ENCODE measurements around the gene PSMA2.

The PSMA2 gene

DNA sequence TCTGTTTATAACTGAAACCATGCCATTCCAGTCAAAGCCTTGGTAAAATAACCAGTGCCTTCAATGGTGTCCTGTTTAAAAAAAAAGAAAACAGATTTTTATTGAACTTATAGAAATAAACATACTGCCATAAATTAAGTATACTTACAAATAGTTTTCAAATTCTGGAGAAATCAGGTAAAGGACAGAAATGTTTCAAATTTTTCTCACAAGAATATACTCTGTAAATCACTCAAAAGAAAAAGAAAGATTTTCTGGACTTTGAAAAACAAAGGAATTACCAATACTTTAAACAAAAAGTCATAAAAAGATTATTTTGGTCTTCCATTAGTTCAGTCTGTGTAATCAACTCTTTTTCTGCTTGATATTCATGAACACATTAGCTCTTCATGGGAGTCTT, 24.1 kb upstream of the PSMA2 start:
- ATAC-seq (ENCODE audit: low read depth) (no peak), DNase-seq (ENCODE audit: low spot score) (no peak)
- Histone ChIP-seq H3K27me3 (ENCODE audit: insufficient read depth, poor library complexity, severe bottlenecking) (no peaks in the 10 kb centered on the region), H3K36me3 (ENCODE audit: low read depth) (no peaks in the 10 kb centered on the region), H3K9me3 (ENCODE audit: severe bottlenecking) (no peaks in the 10 kb centered on the region), H3K27ac (ENCODE audit: poor library complexity, severe bottlenecking) (no peak overlapping the region), H3K4me3 (ENCODE audit: severe bottlenecking) (no peak overlapping the region), H3K4me1 (ENCODE audit: insufficient read depth, poor library complexity, severe bottlenecking) (no peaks in the 10 kb centered on the region)
- TF ChIP-seq, protein P1, sequence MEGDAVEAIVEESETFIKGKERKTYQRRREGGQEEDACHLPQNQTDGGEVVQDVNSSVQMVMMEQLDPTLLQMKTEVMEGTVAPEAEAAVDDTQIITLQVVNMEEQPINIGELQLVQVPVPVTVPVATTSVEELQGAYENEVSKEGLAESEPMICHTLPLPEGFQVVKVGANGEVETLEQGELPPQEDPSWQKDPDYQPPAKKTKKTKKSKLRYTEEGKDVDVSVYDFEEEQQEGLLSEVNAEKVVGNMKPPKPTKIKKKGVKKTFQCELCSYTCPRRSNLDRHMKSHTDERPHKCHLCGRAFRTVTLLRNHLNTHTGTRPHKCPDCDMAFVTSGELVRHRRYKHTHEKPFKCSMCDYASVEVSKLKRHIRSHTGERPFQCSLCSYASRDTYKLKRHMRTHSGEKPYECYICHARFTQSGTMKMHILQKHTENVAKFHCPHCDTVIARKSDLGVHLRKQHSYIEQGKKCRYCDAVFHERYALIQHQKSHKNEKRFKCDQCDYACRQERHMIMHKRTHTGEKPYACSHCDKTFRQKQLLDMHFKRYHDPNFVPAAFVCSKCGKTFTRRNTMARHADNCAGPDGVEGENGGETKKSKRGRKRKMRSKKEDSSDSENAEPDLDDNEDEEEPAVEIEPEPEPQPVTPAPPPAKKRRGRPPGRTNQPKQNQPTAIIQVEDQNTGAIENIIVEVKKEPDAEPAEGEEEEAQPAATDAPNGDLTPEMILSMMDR (IDR thresholded peaks at IDR 0.05; ENCODE audit: poor library complexity, severe bottlenecking), result no peak

DNA sequence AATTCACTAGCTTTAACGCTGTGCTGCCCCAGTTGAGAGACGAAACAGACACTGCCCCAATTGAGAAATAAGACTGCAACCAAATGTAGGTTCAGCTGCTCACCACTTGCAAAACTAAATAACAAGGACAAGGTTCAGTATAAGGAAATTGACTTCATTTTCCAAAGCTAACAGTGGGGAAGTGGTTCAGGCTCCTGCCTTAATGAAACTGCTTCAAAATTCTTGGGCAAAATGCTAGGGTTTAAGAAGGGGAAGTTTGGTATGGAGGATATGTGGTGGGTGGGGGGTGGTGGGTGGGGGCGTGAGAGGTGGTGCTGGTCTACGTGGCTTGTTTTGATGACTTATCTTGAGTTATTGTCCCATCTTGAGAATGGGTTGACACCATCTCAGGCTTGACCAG, 22.0 kb upstream of the PSMA2 start:
- Histone ChIP-seq H3K4me1 (ENCODE audit: insufficient read depth, poor library complexity, severe bottlenecking) (no peaks in the 10 kb centered on the region), H3K4me3 (ENCODE audit: severe bottlenecking) (no peak overlapping the region), H3K27ac (ENCODE audit: poor library complexity, severe bottlenecking) (no peak overlapping the region), H3K36me3 (ENCODE audit: low read depth) (no peaks in the 10 kb centered on the region), H3K27me3 (ENCODE audit: insufficient read depth, poor library complexity, severe bottlenecking) (no peaks in the 10 kb centered on the region), H3K9me3 (ENCODE audit: severe bottlenecking) (no peaks in the 10 kb centered on the region)
- ATAC-seq (ENCODE audit: low read depth) (no peak), DNase-seq (ENCODE audit: low spot score) (no peak)
- TF ChIP-seq, protein P1 (IDR thresholded peaks at IDR 0.05; ENCODE audit: poor library complexity, severe bottlenecking), result no peak

DNA sequence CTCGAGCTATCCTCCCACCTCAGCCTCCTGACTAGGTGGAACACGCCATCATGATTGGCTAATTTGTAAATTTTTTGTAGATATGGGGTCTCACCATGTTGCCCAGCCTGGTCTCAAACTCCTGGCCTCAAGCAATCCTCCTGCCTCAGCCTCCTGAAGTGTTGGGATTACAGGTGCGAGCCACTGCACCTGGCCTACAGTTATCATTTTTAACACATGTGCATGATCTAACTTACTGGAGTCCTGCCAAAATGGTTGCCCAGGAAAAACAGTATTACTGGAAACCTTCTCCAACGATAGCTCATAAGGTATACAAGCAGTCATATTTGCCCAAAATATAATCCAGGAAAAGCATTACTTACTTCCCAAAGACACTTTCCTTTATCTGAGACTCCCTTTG, 20.4 kb upstream of the PSMA2 start:
- DNase-seq (ENCODE audit: low spot score) (no peak), ATAC-seq (ENCODE audit: low read depth) (no peak)
- TF ChIP-seq, protein P1 (IDR thresholded peaks at IDR 0.05; ENCODE audit: poor library complexity, severe bottlenecking), result no peak
- Histone ChIP-seq H3K4me1 (ENCODE audit: insufficient read depth, poor library complexity, severe bottlenecking) (no peaks in the 10 kb centered on the region), H3K27ac (ENCODE audit: poor library complexity, severe bottlenecking) (no peak overlapping the region), H3K27me3 (ENCODE audit: insufficient read depth, poor library complexity, severe bottlenecking) (no peaks in the 10 kb centered on the region), H3K9me3 (ENCODE audit: severe bottlenecking) (no peaks in the 10 kb centered on the region), H3K36me3 (ENCODE audit: low read depth) (no peaks in the 10 kb centered on the region), H3K4me3 (ENCODE audit: severe bottlenecking) (no peak overlapping the region)

DNA sequence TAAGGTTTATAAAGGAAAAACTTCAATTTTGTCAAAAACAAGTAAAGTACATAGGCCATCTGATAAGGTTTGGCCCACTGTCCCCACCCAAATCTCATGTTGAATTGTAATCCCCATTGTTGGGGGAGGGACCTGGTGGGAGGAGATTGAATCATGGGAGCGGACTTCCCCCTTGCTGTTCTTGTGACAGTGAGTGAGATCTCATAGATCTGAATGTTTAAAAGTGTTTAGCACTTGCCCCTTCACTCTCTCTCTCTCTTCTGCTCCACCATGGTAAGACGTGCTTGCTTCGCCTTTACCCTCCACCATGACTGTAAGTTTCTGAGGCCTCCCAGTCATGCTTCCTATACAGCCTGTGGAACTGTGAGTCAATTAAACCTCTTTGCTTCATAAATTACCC, 18.4 kb upstream of the PSMA2 start:
- H3K27ac ChIP-seq (ENCODE audit: poor library complexity, severe bottlenecking), result no peak overlapping the region
- no peaks in the 10 kb centered on the region for H3K36me3 ChIP-seq (ENCODE audit: low read depth)
- H3K9me3 ChIP-seq (ENCODE audit: severe bottlenecking), result no peaks in the 10 kb centered on the region
- ATAC-seq (ENCODE audit: low read depth) (no peak), DNase-seq (ENCODE audit: low spot score) (no peak)
- H3K27me3 ChIP-seq (ENCODE audit: insufficient read depth, poor library complexity, severe bottlenecking), result no peaks in the 10 kb centered on the region
- H3K4me3 ChIP-seq (ENCODE audit: severe bottlenecking), result no peak overlapping the region
- H3K4me1 ChIP-seq (ENCODE audit: insufficient read depth, poor library complexity, severe bottlenecking), result no peaks in the 10 kb centered on the region
- TF ChIP-seq, protein P1 (IDR thresholded peaks at IDR 0.05; ENCODE audit: poor library complexity, severe bottlenecking), result no peak

DNA sequence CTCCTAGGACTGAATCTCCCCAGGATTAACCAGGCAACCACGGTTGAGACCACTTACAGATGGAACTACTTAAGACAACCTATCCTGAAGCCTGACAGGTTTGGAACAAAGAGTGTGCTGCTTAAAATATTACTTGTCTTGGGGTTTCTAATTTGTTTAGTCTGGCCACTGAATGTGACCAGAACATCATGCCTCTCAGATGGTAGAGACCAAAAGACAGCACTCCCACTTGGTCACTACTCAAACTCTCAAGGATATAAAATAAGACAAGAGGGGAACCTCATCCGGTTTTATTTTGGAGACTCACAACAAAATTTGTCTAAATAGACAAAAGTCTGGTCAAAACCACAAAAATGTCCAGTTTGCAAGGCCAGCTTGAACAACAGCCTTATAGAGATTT, 15.5 kb upstream of the PSMA2 start:
- no peak overlapping the region for H3K4me3 ChIP-seq (ENCODE audit: severe bottlenecking)
- no peak for DNase-seq (ENCODE audit: low spot score)
- no peak for ATAC-seq (ENCODE audit: low read depth)

More for the DNA sequence above, 15.5 kb upstream of the PSMA2 start:
- H3K27me3 ChIP-seq (ENCODE audit: insufficient read depth, poor library complexity, severe bottlenecking), result no peaks in the 10 kb centered on the region
- H3K9me3 ChIP-seq (ENCODE audit: severe bottlenecking), result no peaks in the 10 kb centered on the region
- no peaks in the 10 kb centered on the region for H3K36me3 ChIP-seq (ENCODE audit: low read depth)
- TF ChIP-seq, protein P1 (IDR thresholded peaks at IDR 0.05; ENCODE audit: poor library complexity, severe bottlenecking), result no peak
- H3K27ac ChIP-seq (ENCODE audit: poor library complexity, severe bottlenecking), result no peak overlapping the region
- H3K4me1 ChIP-seq (ENCODE audit: insufficient read depth, poor library complexity, severe bottlenecking), result no peaks in the 10 kb centered on the region
